ENCODE results near the gene GRM8. TPM values are rescaled to one million over a fixed set of nuclear protein-coding genes. Genes with fewer than 3 reads are reported as not detected.

GRM8 gene
- total and polyA plus RNA-seq, 2 donors from 2014 or later, result 3.2 TPM; not detected in 1

DNA sequence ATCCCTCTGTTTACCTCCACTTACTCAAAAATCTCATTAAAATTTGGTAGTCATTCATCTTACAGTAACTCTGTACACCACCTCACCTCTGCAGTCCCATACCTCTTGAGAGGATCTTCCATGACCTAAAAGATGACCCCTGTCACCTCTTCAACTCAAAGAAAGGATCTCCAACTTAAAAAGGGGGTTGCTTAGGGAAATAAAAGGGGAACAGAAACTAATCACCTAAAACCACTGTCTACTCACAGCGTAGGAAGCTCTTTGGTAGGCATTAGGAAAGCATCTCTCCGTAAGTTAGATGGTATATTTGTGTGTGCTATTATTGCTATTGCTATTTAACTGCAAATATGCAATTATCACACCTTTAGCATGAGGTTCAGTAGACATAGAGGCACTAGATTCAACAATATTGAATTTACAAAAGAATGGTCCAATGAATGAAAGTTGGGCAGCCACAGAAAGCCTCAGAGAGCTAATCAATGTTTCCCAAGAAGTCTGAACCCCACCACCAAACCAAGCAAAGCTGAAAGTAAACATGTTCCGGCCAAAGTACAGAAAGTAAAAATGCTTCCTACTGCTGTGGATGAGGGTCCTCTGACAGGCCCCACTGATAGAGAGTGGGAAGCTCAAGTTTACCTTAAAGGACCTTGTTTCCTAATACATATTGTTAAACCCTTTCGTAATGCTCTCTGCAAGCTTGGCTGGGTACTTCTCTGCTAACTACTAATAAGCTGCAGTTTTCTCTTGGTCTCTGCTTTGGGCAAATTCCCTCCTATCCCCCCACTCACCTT is 105.8 kb downstream of the GRM8 start:
- DNase-seq (no peak), FAIRE-seq (no peak)
- Histone ChIP-seq H3K27ac (ENCODE audit: low read depth in 2 of 2, low read length in 2 of 2) (no peak overlapping the region), H3K4me1 (ENCODE audit: control insufficient read depth in 2 of 3, insufficient read depth in 2 of 3, low read depth in 1 of 3, low read length in 3 of 3) (no peaks in the 10 kb centered on the region), H3K9ac (ENCODE audit: low read length in 3 of 3) (no peak overlapping the region), H3K4me3 (ENCODE audit: low read length in 3 of 3) (no peak overlapping the region), H3K9me3 (ENCODE audit: control insufficient read depth in 2 of 3, insufficient read depth in 1 of 3, low read length in 3 of 3) (no peaks in the 10 kb centered on the region), H3K36me3 (ENCODE audit: control insufficient read depth in 2 of 3, insufficient read depth in 3 of 3, low read length in 3 of 3) (no peaks in the 10 kb centered on the region), H3K27me3 (ENCODE audit: control insufficient read depth, insufficient read depth, low read length) (no peaks in the 10 kb centered on the region)
- TF ChIP-seq, protein P1, sequence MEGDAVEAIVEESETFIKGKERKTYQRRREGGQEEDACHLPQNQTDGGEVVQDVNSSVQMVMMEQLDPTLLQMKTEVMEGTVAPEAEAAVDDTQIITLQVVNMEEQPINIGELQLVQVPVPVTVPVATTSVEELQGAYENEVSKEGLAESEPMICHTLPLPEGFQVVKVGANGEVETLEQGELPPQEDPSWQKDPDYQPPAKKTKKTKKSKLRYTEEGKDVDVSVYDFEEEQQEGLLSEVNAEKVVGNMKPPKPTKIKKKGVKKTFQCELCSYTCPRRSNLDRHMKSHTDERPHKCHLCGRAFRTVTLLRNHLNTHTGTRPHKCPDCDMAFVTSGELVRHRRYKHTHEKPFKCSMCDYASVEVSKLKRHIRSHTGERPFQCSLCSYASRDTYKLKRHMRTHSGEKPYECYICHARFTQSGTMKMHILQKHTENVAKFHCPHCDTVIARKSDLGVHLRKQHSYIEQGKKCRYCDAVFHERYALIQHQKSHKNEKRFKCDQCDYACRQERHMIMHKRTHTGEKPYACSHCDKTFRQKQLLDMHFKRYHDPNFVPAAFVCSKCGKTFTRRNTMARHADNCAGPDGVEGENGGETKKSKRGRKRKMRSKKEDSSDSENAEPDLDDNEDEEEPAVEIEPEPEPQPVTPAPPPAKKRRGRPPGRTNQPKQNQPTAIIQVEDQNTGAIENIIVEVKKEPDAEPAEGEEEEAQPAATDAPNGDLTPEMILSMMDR (IDR thresholded peaks at IDR 0.05; ENCODE audit: borderline replicate concordance, extremely low read depth, insufficient read depth), result no peak
- intact Hi-C loops (cut with DNase I), result no loop called here

DNA sequence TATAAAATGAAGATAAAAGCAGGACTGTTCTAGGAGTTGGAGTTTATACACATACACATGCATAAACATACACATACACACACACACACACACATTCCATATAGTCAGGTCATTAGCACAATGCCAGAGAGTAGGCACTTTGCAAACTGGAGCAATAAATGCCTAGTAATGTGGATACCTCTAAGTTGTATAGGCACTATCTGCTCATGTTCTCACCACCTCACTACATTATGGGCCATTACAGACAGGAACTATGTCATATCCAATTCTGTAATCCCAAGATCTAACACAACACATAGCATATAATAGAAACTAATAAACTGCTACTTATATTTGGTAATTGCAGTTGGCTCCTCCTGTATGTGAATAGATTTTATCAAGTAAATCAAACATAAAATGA is 115.6 kb downstream of the GRM8 start:
- no peaks in the 10 kb centered on the region for H3K9me3 ChIP-seq (ENCODE audit: control insufficient read depth in 2 of 3, insufficient read depth in 1 of 3, low read length in 3 of 3)
- H3K4me3 ChIP-seq (ENCODE audit: low read length in 3 of 3), result no peak overlapping the region
- no peak for FAIRE-seq
- no peak overlapping the region for H3K9ac ChIP-seq (ENCODE audit: low read length in 3 of 3)
- TF ChIP-seq, protein P1 (IDR thresholded peaks at IDR 0.05; ENCODE audit: borderline replicate concordance, extremely low read depth, insufficient read depth), result no peak
- intact Hi-C loops (cut with DNase I), result no loop called here
- no peaks in the 10 kb centered on the region for H3K4me1 ChIP-seq (ENCODE audit: control insufficient read depth in 2 of 3, insufficient read depth in 2 of 3, low read depth in 1 of 3, low read length in 3 of 3)
- H3K27ac ChIP-seq (ENCODE audit: low read depth in 2 of 2, low read length in 2 of 2), result no peak overlapping the region
- no peak for DNase-seq
- H3K36me3 ChIP-seq (ENCODE audit: control insufficient read depth in 2 of 3, insufficient read depth in 3 of 3, low read length in 3 of 3), result no peaks in the 10 kb centered on the region
- no peaks in the 10 kb centered on the region for H3K27me3 ChIP-seq (ENCODE audit: control insufficient read depth, insufficient read depth, low read length)

DNA sequence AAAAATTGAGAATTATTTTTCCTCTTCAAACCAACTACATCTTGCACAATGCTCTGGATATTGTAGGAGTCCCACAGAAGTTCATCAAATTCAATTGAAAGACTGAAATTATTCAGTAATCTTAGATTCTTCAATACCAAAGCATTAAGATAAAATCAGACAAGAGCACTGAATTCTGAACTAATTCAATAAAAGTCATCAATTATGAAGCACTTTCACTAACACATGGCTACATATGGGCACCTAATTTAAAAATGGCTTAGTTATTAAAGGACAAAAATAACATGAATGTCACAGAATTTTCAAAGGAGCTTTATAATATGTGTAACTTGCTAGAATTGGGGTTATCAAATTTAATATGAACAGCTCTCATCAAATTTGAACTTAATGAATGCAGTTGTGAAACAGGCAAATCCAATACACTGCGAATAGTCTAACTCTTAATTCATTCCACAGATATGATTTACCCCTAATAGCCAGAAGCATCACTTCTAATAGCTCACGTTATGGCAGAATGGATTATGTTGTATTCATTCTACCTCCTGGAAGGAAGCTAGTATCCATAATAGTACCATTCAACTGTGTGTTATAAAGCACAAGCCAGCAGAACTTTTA is 116.8 kb downstream of the GRM8 start:
- Histone ChIP-seq H3K4me1 (ENCODE audit: control insufficient read depth in 2 of 3, insufficient read depth in 2 of 3, low read depth in 1 of 3, low read length in 3 of 3) (no peaks in the 10 kb centered on the region), H3K36me3 (ENCODE audit: control insufficient read depth in 2 of 3, insufficient read depth in 3 of 3, low read length in 3 of 3) (no peaks in the 10 kb centered on the region), H3K4me3 (ENCODE audit: low read length in 3 of 3) (no peak overlapping the region), H3K27me3 (ENCODE audit: control insufficient read depth, insufficient read depth, low read length) (no peaks in the 10 kb centered on the region), H3K27ac (ENCODE audit: low read depth in 2 of 2, low read length in 2 of 2) (no peak overlapping the region), H3K9ac (ENCODE audit: low read length in 3 of 3) (no peak overlapping the region), H3K9me3 (ENCODE audit: control insufficient read depth in 2 of 3, insufficient read depth in 1 of 3, low read length in 3 of 3) (no peaks in the 10 kb centered on the region)
- intact Hi-C loops (cut with DNase I), result no loop called here
- TF ChIP-seq, protein P1 (IDR thresholded peaks at IDR 0.05; ENCODE audit: borderline replicate concordance, extremely low read depth, insufficient read depth), result no peak
- no peak for FAIRE-seq
- no peak for DNase-seq

Data from kidney (tissue), 14 donors.